ENCODE data around the gene ASAP3.
"Not testable (repeated sequence)": the region's sequence is repeated elsewhere in the genome, so short reads cannot be mapped to it uniquely, and the experiment has no call there.

The ASAP3 gene

GRCh38 chr1:23514111-23514679 is 30.2 kb upstream of the ASAP3 start:
- DNase-seq (ENCODE audit: low read depth, low spot score): no peak

- DNase-seq (ENCODE audit: low read depth, low spot score): no peak
These were observed 25.9 kb upstream of the ASAP3 start for GRCh38 chr1:23509896-23510295.

DNA sequence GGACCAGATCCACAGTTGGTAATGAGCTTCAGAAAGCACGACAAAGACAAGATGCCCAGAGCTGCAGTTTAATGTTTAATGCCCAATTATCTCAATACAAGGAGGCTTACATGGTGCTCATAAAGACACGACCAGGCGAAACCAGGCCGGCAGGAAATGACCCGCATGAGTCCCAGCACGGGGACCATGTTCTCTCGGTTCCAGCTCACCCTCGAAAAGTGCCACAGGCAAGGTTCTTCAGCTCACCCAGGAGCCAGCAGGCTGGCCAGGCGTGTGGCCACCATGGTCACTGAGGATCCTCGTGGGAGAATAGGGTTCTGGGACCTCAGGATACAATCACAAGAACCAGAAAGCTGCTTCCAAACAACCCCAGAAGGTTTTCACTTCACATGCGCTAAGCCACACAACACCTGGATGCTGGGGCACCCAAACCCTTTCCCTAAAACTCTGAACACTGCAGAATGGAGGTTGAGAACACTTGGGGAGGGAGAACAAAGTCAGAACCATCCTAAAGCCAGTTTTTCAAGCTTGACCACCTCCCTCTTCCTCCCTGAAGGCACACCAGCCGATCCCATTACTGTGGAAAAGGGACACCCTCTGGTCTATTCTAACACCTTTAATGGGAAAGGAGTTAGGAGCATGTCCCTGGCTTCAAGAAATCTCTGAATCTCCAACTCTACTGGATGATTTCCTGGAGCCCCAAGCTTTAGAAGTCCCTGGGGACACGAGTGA is 22.6 kb upstream of the ASAP3 start:
- no peak for DNase-seq (ENCODE audit: low read depth, low spot score)

DNA sequence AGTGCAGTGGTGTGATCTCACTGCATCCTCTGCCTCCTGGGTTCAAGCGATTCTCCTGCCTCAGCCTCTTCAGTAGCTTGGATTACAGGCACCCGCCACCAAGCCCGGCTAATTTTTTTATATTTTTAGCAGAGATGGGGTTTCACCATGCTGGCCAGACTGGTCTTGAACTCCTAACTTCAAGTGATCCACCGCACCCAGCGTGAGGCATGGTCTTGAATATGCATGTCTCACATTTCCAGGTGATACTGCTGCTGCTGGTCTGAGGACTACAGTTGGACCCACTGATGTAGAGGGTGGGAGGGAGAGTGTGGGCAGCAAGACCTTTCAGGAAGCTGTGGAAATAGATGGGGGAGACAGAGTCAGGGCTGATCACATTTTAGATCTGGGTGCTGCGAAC is 21.9 kb upstream of the ASAP3 start:
- DNase-seq (ENCODE audit: low read depth, low spot score): no peak

DNA sequence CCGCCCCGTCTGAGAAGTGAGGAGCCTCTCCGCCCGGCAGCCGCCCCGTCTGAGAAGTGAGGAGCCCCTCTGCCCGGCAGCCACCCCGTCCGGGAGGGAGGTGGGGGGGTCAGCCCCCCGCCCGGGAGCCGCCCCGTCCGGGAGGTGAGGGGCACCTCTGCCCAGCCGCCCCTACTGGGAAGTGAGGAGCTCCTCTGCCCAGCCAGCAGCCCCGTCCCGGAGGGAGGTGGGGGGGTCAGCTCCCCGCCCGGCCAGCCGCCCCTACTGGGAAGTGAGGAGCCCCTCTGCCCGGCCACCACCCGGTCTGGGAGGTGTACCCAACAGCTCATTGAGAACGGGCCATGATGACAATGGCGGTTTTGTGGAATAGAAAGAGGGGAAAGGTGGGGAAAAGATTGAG is 20.2 kb upstream of the ASAP3 start:
- DNase-seq (ENCODE audit: low read depth, low spot score): not testable (repeated sequence)

GRCh38 chr1:23502951-23503350 is 19.0 kb upstream of the ASAP3 start:
- no peak for DNase-seq (ENCODE audit: low read depth, low spot score)

- no peak for DNase-seq (ENCODE audit: low read depth, low spot score)
These were observed 16.5 kb upstream of the ASAP3 start for GRCh38 chr1:23500466-23500865.

DNA sequence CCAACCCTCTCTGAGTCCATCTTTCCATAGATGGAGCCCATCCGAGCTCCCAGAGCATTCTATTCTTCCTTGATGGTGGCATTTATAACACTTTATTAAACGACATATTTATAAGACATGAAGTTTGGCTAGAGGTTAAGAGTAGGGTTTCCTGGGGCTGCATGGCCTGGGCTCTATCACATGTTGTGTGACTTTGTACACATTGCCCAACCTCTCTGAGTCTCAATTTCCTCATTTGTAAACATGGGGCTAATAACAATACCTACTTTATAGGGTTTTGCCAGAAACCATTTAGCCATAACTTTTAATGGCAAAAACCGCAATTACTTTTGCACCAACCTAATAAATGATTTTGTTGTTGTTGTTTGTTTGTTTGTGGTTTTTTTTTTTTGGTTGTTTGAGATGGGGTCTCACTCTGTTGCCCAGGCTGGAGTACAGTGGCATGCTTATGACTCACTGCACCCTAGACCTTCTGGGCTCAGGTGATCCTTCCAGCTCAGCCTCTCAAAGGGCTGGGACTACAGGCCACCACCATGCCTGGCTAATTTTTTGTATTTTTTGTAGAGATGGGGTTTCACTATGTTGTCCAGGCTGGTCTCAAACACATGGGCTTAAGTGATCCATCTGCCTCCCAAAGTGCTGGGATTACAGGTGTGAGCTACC is 13.9 kb upstream of the ASAP3 start:
- no peak for DNase-seq (ENCODE audit: low read depth, low spot score)

DNA sequence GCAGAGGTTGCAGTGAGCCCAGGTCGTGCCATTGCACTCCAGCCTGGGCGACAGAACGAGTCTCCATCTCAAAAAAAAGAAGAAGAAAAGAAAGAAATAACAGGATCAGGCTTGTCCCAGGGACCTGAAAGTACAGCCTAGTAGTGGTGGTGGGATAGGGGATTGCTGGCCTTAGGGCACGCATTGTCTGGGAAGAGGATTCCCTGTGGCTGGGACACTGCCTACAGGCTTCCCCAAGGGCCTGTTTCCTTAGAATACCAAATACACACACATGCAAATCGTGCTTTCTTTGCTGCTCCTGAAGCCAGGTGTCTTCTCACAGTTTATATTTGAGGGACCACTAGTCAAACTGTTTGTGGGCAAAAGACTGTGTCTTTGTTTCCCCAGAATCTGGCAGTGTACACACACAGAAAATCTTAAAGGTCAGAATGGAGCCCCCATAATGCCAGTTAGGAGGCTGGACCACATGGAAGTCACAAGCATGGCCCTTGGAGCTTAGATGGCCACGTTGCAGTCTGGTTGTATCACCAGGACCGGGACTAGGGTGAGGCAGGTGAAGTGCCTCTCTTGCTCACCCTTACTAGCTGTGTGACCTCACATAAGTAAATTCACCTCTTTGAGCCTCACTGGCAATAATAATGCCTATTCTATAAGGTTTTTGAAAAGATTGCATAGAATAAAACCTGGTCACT is 12.7 kb upstream of the ASAP3 start:
- no peak for DNase-seq (ENCODE audit: low read depth, low spot score)

- DNase-seq (ENCODE audit: low read depth, low spot score): not testable (repeated sequence)
These were observed 10.9 kb upstream of the ASAP3 start for GRCh38 chr1:23494836-23495235.

GRCh38 chr1:23492776-23493175 is 8.8 kb upstream of the ASAP3 start:
- DNase-seq (ENCODE audit: low read depth, low spot score): not testable (repeated sequence)

- DNase-seq (ENCODE audit: low read depth, low spot score): no peak
These were observed 8.2 kb upstream of the ASAP3 start for GRCh38 chr1:23492132-23492720.

DNA sequence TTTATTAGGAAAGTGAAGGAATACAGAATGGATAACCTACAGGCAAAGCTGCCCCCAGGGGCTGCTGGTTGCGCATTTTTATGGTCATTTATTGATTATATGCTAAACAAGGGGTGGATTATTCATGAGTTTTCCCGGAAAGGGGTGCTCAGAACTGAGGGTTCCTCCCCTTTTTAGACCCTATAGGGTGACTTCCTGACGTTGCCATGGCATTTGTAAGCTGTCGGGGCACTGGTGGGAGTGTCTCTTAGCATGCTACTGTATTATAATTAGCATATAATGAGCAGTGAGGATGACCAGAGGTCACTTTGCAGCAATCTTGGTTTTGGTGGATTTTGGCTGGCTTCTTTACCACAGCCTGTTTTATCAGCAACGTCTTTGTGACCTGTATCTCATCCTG is 5.9 kb upstream of the ASAP3 start:
- no peak for DNase-seq (ENCODE audit: low read depth, low spot score)

DNA sequence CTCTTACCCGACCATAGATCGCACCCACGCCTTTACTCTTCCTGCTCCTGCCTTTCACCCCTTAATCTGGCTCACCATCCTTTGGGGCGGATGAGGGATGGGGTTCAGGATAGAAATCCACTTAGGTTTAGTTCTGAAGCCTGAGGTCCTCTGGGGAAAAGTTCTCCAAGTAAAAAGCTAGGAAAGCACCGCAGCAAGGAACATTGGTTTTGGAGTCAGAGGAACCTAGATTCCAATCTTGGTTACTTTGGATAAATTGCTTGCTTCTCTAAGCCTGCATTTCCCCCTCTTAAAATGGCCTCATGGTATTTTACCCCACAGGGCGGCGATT is 988 bp upstream of the ASAP3 start:
- DNase-seq (ENCODE audit: low read depth, low spot score): no peak

DNA sequence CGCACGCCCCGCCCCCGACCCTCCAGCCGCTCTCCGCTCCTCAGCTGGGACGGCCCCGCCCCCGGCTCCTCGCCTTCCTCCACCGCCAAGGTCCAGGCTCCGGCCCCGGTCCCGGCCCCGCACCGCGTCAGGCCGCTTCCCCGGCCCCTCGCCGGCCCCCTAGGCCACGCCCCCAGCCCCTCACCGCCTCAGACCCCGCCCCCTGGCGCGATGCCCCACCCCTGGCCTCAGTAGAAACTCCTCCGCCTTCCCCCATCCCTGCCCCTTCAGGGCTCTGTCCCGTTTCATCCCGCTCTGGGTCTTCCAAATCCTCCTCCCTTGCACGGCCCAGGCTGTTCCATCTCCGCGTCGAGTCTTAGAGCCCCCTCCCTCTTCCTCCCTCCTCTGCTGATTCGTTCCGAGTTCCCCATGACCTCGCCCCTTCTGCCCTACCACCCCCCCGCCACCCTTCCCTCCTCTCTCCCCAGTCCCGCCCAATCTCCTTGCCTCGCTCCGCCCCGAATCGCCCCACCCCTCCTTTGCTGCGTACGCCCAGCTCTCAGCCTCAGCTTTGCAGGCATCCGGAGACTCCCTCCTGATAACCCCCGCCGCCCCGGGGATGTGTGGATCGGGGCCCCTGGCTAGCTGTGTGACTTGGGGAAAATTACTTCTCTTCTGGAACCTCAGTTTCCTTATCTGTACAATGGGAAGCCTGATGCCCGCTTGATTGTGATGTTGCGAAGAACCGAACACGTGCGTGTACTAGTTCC is 448 bp upstream of the ASAP3 start:
- DNase-seq (ENCODE audit: low read depth, low spot score): peak; percentile 97

DNA sequence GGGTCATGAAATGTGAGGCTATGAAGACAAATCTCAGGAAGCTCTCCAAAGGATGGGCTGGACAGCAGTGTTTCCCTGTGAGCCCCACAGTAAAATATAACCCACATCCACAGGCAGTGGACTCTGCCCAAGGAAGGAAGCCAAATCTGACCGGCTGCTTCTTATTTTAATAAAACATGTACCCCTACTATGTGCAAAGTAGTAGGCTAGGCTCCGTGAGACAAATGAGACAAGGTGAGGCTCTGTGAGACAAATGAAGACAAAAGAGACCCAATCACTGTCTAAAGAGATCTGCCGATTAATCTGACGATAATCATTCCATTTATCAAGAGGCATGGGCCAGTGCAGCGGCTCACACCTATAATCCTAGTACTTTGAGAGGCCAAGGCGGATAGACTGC is 2.1 kb downstream of the ASAP3 start:
- DNase-seq (ENCODE audit: low read depth, low spot score): no peak

GRCh38 chr1:23481026-23481597 is 2.9 kb downstream of the ASAP3 start:
- DNase-seq (ENCODE audit: low read depth, low spot score): no peak

GRCh38 chr1:23480187-23481025 is 3.6 kb downstream of the ASAP3 start:
- DNase-seq (ENCODE audit: low read depth, low spot score): no peak

DNA sequence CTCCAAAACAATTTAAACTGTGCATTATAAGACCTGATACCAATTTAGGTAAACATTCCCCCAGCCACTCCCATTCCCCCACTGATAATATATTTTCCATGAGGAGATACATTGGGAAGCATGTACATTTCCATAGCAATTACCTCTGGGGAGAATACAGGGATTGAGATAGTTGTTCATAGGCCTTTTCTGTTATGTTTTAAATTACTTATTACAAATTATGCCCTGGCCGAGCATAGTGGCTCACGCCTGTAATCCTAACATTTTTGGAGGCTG is 4.4 kb downstream of the ASAP3 start:
- DNase-seq (ENCODE audit: low read depth, low spot score): no peak

DNA sequence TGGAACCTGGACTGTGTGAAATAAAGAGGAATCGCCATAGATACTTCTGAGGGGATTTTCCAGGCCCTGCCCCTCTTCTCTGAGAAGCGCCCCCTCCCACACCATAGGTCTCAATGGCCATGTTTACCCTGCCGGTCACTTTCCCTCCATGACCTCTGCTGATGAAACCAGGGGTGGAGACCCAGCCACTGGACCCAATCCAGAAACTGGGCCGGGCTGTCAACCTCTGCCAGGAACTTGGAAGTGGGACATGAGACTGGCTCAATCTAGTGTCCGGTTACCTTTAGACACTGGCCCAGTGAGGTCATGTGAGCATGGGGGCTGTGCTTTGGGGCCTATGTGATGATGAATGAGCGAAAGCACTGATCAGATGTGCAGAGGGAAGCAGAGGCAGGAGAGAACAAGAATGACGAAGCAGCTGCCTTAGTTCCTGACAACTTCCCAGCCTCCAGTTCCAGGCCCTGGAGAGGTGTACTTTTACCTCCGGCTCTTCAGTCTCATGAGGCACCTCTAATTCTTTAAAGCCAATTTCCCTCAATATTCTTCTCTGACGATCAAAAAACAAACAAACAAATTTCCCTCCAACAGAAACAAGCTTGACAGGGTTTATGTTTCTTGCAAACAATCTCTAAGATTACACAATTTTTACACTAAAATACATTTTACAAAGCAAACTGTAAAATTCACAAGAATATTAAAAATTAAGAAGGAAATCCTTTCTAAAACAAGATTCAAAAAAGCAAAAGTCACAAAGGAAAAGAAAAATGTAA is 4.9 kb downstream of the ASAP3 start:
- peak; percentile 67 for DNase-seq (ENCODE audit: low read depth, low spot score)

Measured in astrocyte of the hippocampus (primary cell).